PFSK-1 (cell line): Measurements from ENCODE around the gene THG1L.
A peak's percentile ranks its signal among the peaks of the same experiment; 100 is the strongest.

Source experiments
- POLR2AphosphoS5 ChIP-seq: IDR thresholded peaks from 2 replicates; pipeline ENCODE4 v1.6.1; 2012; ENCODE audit warnings: low read depth, mild to moderate bottlenecking, control low read depth, low read length, moderate library complexity
- REST ChIP-seq, 2 experiments: IDR thresholded peaks; 2 replicates each; pipeline versions ENCODE4 v1.6.1 to v1.8.0; 2011 to 2012; ENCODE audit warnings: low read depth in 2 of 2, low read length in 2 of 2, control low read depth in 1 of 2, inconsistent platforms in 1 of 2, mild to moderate bottlenecking in 1 of 2, moderate library complexity in 1 of 2; ENCODE audit not compliant: insufficient read depth in 1 of 2
- SIN3A ChIP-seq: IDR thresholded peaks from 2 replicates; pipeline ENCODE4 v1.6.1; 2012; ENCODE audit warnings: mild to moderate bottlenecking, low read length, moderate library complexity, borderline replicate concordance; ENCODE audit not compliant: insufficient read depth
- TAF1 ChIP-seq: IDR thresholded peaks from 2 replicates; pipeline ENCODE4 v1.6.1; 2012; ENCODE audit warnings: low read length, control low read depth, borderline replicate concordance; ENCODE audit not compliant: insufficient read depth

GRCh38 chr5:157743163-157744050, 12.2 kb downstream of the THG1L start, which contains the start of gene LSM11:
- no peak for TF ChIP-seq REST (IDR thresholded peaks at IDR 0.05; ENCODE audit: insufficient read depth in 1 of 2, low read depth in 2 of 2, low read length in 2 of 2)
- TF ChIP-seq SIN3A: 0 out of 2 replicates have a peak, but pooled peaks have one; percentile 65
- peak; percentile 53; the same call in 1 of the 2 replicates for TF ChIP-seq POLR2AphosphoS5
- no peak for TF ChIP-seq TAF1
